Liver (tissue), 9 donors: ENCODE results near the gene CMTM1. TPM values are rescaled to one million over a fixed set of nuclear protein-coding genes. Genes with fewer than 3 reads are reported as not detected.

Experiments
- DNase-seq: peaks from one replicate; pipeline ENCODE4 v3.0.0-alpha.2; 2017; ENCODE audit warnings: low spot score
- H3K27ac ChIP-seq, 2 donors: one replicate each; pipeline ENCODE4 v1.7.0; 2013; ENCODE audit warnings: inconsistent platforms in 2 of 2, low read length in 2 of 2, control low read depth in 1 of 2, low read depth in 1 of 2, mild to moderate bottlenecking in 1 of 2
- H3K27me3 ChIP-seq, 4 donors: one replicate each; pipeline versions ENCODE4 v1.6.1 to v1.7.0; 2013; ENCODE audit warnings: low read length in 3 of 4, inconsistent platforms in 1 of 4, mild to moderate bottlenecking in 1 of 4, moderate library complexity in 1 of 4; ENCODE audit not compliant: control insufficient read depth in 4 of 4, insufficient read depth in 4 of 4
- H3K36me3 ChIP-seq, 4 donors: one replicate each; pipeline versions ENCODE4 v1.6.1 to v1.7.0; 2013; ENCODE audit warnings: low read length in 3 of 4, mild to moderate bottlenecking in 3 of 4, low read depth in 1 of 4, moderate library complexity in 1 of 4; ENCODE audit not compliant: control insufficient read depth in 4 of 4, insufficient read depth in 3 of 4
- H3K4me1 ChIP-seq, 4 donors: one replicate each; pipeline versions ENCODE4 v1.6.1 to v1.7.0; 2013; ENCODE audit warnings: low read length in 3 of 4, mild to moderate bottlenecking in 3 of 4, moderate library complexity in 1 of 4; ENCODE audit not compliant: control insufficient read depth in 4 of 4, insufficient read depth in 4 of 4
- H3K4me3 ChIP-seq, 3 donors: one replicate each; pipeline versions ENCODE4 v1.6.1 to v1.7.0; 2013; ENCODE audit warnings: low read length in 3 of 3, control low read depth in 1 of 3, low read depth in 1 of 3, mild to moderate bottlenecking in 1 of 3
- H3K9ac ChIP-seq, 2 donors: one replicate each; pipeline ENCODE4 v1.7.0; 2013; ENCODE audit warnings: low read length in 2 of 2, mild to moderate bottlenecking in 2 of 2, moderate library complexity in 2 of 2, control low read depth in 1 of 2, low read depth in 1 of 2
- H3K9me3 ChIP-seq, 4 donors: one replicate each; pipeline versions ENCODE4 v1.6.1 to v1.7.0; 2013; ENCODE audit warnings: low read length in 3 of 4; ENCODE audit not compliant: control insufficient read depth in 4 of 4
- FOXA1 ChIP-seq: IDR thresholded peaks from 2 replicates; pipeline ENCODE4 v1.6.1; 2016; ENCODE audit warnings: antibody characterized with exemption
- GABPA ChIP-seq, 2 donors: IDR thresholded peaks in 1 of 2; conservative IDR thresholded peaks in 1 of 2; 2 replicates each; pipeline ENCODE4 v1.6.1; 2016; ENCODE audit warnings: antibody characterized with exemption in 2 of 2, mild to moderate bottlenecking in 1 of 2, moderate library complexity in 1 of 2
- HNF4A ChIP-seq, 2 donors: conservative IDR thresholded peaks; 2 replicates each; pipeline ENCODE4 v1.6.1; 2016; ENCODE audit warnings: antibody characterized with exemption in 2 of 2, mild to moderate bottlenecking in 2 of 2
- HNF4G ChIP-seq: IDR thresholded peaks from 2 replicates; pipeline ENCODE4 v1.6.1; 2016; ENCODE audit warnings: antibody characterized with exemption
- JUND ChIP-seq, 2 donors: IDR thresholded peaks; 2 replicates each; pipeline ENCODE4 v1.6.1; 2016; ENCODE audit warnings: antibody characterized with exemption in 2 of 2
- NR2F2 ChIP-seq: IDR thresholded peaks from 2 replicates; pipeline ENCODE4 v1.6.1; 2016; ENCODE audit warnings: antibody characterized with exemption
- RAD21 ChIP-seq, 2 donors: IDR thresholded peaks; 2 replicates each; pipeline ENCODE4 v1.6.1; 2016; ENCODE audit warnings: antibody characterized with exemption in 2 of 2, mild to moderate bottlenecking in 2 of 2
- RXRA ChIP-seq, 2 donors: IDR thresholded peaks; 2 replicates each; pipeline ENCODE4 v1.6.1; 2017 to 2018; ENCODE audit warnings: antibody characterized with exemption in 2 of 2, mild to moderate bottlenecking in 1 of 2
- YY1 ChIP-seq: IDR thresholded peaks from 2 replicates; pipeline ENCODE4 v1.6.1; 2016; ENCODE audit warnings: antibody characterized with exemption, mild to moderate bottlenecking
- WGBS: extraction: QIAGEN DNeasy Blood & Tissue Kit; methylation state at CpG from one replicate; pipeline ENCODE4 v1.1.7; 2013; 5-methylcytosine and 5-hydroxymethylcytosine counted together
- polyA plus RNA-seq, 2 donors: library from polyadenylated mRNA; stranded (reverse) in 1 of 2; unstranded in 1 of 2; fragments of 200-250 nt in 1 of 2; fragments of >200 nt in 1 of 2; fragmentation: Nextera tagmentation in 1 of 2; extraction: Ambion mirVana in 1 of 2; gene quantifications; one replicate each; pipeline versions ENCODE4 v1.2.1 to v1.2.3, GENCODE V29; 2013 to 2015
- total RNA-seq, 2 donors: library from RNA; depleted of rRNA; stranded (reverse); fragments of >200 nt; gene quantifications; one replicate each; pipeline ENCODE4 v1.2.3, GENCODE V29; 2014
- TF ChIP-seq, protein P1 (sequence below): IDR thresholded peaks from 2 replicates; pipeline ENCODE4 v1.6.1; 2016; ENCODE audit warnings: antibody characterized with exemption, mild to moderate bottlenecking
- TF ChIP-seq, protein P2 (sequence below): IDR thresholded peaks from 2 replicates; pipeline ENCODE4 v1.6.1; 2016; ENCODE audit warnings: antibody characterized with exemption
- donor health status: healthy.
- donor health status: healthy.
- donor health status: healthy.
- donor health status: healthy.
- donor health status: healthy.

CMTM1 gene
- total and polyA plus RNA-seq, 4 donors = 0.32 to 0.84 (median 0.49) TPM

DNA sequence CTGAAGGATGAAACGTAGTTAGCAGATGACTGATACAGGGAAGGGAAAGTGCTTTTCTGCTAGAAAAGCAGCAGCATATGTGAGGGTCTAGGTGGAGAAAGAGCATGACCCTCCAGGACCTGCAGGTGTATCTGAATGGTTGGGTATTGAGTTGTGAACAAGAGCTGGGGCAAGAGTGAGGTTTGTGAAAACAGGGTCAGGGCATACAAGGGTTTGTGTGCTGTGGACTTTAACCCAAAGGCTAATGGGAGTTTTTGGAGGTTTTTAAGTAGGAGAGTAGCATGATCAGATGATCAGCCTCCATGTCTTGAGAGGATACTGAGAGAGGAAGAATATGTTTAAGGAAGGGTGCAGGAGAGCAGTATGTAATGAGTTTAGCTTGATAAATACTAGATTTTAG lies 6.1 kb upstream of the CMTM1 start:
- 75% methylated on average over 1 of the region's 1 CpG for WGBS
- H3K9me3 ChIP-seq = no peaks in the 10 kb centered on the region
- no peaks in the 10 kb centered on the region for H3K27me3 ChIP-seq
- peaks cover 0 to 7% (median under 1%) of the 10 kb centered on the region in 4 donors for H3K4me1 ChIP-seq
- H3K9ac ChIP-seq = no peak overlapping the region
- no peak for DNase-seq
- H3K4me3 ChIP-seq = no peak overlapping the region
- TF ChIP-seq HNF4G = peak; percentile 20
- TF ChIP-seq HNF4A (conservative IDR thresholded peaks at IDR 0.05) = peak; percentile 37 to 78
- TF ChIP-seq, protein P1, sequence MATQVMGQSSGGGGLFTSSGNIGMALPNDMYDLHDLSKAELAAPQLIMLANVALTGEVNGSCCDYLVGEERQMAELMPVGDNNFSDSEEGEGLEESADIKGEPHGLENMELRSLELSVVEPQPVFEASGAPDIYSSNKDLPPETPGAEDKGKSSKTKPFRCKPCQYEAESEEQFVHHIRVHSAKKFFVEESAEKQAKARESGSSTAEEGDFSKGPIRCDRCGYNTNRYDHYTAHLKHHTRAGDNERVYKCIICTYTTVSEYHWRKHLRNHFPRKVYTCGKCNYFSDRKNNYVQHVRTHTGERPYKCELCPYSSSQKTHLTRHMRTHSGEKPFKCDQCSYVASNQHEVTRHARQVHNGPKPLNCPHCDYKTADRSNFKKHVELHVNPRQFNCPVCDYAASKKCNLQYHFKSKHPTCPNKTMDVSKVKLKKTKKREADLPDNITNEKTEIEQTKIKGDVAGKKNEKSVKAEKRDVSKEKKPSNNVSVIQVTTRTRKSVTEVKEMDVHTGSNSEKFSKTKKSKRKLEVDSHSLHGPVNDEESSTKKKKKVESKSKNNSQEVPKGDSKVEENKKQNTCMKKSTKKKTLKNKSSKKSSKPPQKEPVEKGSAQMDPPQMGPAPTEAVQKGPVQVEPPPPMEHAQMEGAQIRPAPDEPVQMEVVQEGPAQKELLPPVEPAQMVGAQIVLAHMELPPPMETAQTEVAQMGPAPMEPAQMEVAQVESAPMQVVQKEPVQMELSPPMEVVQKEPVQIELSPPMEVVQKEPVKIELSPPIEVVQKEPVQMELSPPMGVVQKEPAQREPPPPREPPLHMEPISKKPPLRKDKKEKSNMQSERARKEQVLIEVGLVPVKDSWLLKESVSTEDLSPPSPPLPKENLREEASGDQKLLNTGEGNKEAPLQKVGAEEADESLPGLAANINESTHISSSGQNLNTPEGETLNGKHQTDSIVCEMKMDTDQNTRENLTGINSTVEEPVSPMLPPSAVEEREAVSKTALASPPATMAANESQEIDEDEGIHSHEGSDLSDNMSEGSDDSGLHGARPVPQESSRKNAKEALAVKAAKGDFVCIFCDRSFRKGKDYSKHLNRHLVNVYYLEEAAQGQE = no peak
- H3K27ac ChIP-seq = no peak overlapping the region
- peaks cover 0 to 2% (median 0%) of the 10 kb centered on the region in 4 donors for H3K36me3 ChIP-seq

DNA sequence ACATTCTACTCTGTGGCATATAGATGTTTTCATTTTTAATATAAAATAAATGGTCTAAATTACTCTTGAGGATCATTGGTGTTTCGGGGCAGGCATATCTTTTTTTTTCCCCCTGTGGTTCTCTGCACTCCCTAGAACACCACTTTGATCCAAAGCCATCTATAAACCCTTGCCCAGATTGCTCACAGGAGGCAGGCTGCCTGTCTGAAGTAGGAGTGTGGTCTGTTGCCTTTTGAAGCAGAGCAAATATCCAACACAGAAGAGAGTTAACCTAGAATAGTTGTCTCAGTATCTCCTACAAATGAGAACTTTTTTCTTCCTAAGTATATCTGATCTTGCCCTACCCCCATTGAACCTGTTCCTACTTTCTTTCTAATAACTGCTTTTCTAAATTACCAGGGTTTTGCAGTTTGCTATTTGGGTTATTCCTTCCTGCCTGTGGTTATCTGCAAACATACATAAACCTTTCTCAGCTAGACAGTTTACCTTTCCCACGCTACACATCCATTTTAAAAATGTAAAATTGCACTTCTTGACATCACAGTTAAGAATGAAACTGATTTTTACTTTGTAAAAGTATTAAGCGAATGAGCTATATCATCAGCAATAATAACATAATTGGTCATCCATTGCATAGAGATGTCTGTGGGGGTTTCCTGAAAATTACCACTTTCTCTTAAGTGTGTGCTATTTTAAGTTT lies 4.7 kb upstream of the CMTM1 start:
- WGBS = 93% methylated on average over 3 of the region's 3 CpGs
- H3K9ac ChIP-seq = no peak overlapping the region

More for the DNA sequence above, 4.7 kb upstream of the CMTM1 start:
- H3K4me3 ChIP-seq = no peak overlapping the region
- no peaks in the 10 kb centered on the region for H3K27me3 ChIP-seq
- TF ChIP-seq NR2F2 (no peak), HNF4A (conservative IDR thresholded peaks at IDR 0.05) (no peak), FOXA1 (no peak), RXRA (IDR thresholded peaks at IDR 0.05) (no peak), RAD21 (IDR thresholded peaks at IDR 0.05) (no peak), GABPA (IDR thresholded peaks at IDR 0.05 in 1 of 2, conservative IDR thresholded peaks at IDR 0.05 in 1 of 2) (no peak), JUND (IDR thresholded peaks at IDR 0.05) (no peak), YY1 (no peak), HNF4G (no peak)
- TF ChIP-seq, protein P1 = no peak
- TF ChIP-seq, protein P2, sequence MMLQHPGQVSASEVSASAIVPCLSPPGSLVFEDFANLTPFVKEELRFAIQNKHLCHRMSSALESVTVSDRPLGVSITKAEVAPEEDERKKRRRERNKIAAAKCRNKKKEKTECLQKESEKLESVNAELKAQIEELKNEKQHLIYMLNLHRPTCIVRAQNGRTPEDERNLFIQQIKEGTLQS = no peak
- H3K27ac ChIP-seq = no peak overlapping the region
- DNase-seq = no peak
- no peaks in the 10 kb centered on the region for H3K9me3 ChIP-seq
- H3K36me3 ChIP-seq = peaks cover 0 to 3% (median 1%) of the 10 kb centered on the region in 4 donors
- H3K4me1 ChIP-seq = peaks cover 0 to 7% (median under 1%) of the 10 kb centered on the region in 4 donors
